GM20000 (cell line): Measurements from ENCODE around the gene ACAT2.
"Not testable (repeated sequence)": the region's sequence is repeated elsewhere in the genome, so short reads cannot be mapped to it uniquely, and the experiment has no call there.

Experiments
- DNase-seq: peaks from one replicate; pipeline ENCODE4 v3.0.0; 2012; ENCODE audit warnings: low spot score
- TF ChIP-seq, protein P1 (sequence below): IDR thresholded peaks from 2 replicates; pipeline ENCODE4 v1.5.1; 2012; ENCODE audit warnings: mild to moderate bottlenecking, control low read depth; ENCODE audit errors: extremely low read depth, missing control alignments

ACAT2 gene

DNA sequence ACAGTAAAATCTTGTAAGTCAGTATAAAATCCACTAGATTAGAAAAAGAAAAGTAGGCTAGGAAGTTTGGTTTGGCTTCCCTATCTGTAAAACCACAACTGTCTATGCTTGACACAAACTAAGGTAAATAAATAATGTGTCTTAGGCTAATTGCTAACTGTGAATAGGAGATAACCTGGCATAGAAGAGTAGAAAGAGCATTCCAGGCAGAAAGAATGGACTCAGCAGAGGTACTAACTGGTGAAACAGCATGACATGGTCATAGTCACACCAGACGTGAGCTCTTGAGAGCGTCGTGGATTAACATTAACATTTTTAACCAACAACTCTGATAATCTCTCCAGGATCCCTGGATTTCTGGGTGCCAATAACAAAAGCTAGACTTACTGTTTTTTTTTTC lies 43.2 kb upstream of the ACAT2 start:
- TF ChIP-seq, protein P1, sequence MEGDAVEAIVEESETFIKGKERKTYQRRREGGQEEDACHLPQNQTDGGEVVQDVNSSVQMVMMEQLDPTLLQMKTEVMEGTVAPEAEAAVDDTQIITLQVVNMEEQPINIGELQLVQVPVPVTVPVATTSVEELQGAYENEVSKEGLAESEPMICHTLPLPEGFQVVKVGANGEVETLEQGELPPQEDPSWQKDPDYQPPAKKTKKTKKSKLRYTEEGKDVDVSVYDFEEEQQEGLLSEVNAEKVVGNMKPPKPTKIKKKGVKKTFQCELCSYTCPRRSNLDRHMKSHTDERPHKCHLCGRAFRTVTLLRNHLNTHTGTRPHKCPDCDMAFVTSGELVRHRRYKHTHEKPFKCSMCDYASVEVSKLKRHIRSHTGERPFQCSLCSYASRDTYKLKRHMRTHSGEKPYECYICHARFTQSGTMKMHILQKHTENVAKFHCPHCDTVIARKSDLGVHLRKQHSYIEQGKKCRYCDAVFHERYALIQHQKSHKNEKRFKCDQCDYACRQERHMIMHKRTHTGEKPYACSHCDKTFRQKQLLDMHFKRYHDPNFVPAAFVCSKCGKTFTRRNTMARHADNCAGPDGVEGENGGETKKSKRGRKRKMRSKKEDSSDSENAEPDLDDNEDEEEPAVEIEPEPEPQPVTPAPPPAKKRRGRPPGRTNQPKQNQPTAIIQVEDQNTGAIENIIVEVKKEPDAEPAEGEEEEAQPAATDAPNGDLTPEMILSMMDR = no peak
- no peak for DNase-seq

DNA sequence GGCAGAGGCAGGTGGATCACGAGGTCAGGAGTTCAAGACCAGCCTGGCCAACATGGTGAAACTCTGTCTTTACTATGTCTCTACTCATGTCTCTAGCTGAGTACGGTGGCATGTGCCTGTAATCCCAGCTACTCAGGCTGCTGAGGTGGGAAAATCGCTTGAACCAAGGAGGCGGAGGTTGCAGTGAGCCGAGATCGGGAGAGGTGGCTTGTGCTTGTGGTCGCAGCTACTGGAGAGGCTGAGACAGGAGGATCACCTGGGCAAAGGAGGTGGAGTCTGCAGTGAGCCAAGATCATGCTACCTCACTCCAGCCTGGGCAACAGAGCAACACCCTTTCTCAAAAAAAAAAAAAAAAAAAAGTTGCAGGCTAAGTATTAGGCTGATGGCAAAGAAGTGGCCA lies 42.6 kb upstream of the ACAT2 start:
- no peak for DNase-seq
- TF ChIP-seq, protein P1 = no peak

DNA sequence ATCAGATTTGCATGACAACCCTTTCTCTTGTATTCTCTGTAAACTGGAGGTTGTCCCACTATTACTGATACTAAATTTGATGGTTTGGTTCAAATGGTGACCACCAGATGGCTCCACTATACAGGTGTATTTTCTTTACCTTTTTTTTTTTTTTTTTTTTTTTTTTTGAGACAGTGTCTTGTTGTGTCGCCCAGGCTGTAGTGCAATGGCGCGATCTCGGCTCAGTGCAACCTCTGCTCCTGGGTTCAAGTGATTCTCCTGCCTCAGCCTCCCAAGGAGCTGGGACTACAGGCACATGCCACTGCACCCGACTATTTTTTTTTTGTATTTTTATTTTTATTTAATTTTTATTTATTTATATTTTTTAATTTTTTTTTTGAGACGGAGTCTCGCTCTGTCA lies 41.1 kb upstream of the ACAT2 start:
- TF ChIP-seq, protein P1 = no peak
- DNase-seq = peak; percentile 31

DNA sequence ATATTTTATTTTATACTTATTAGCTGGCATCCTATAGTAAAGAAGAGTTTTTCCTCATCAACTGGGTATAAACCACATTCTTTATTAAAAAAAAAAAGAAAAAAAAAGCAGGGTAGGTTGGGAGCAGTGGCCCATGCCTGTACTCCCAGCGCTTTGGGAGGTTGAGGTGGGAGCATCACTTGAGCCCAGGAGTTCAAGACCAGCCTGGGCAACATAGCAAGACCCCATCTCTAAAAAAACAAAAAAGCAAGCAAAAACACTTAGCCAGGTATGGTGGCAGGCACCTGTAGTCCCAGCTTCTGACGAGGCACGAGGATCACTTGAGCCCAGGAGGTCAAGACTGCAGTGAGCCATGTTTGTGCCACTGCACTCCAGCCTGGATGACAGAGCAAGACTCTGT lies 39.9 kb upstream of the ACAT2 start:
- not testable (repeated sequence) for DNase-seq

DNA sequence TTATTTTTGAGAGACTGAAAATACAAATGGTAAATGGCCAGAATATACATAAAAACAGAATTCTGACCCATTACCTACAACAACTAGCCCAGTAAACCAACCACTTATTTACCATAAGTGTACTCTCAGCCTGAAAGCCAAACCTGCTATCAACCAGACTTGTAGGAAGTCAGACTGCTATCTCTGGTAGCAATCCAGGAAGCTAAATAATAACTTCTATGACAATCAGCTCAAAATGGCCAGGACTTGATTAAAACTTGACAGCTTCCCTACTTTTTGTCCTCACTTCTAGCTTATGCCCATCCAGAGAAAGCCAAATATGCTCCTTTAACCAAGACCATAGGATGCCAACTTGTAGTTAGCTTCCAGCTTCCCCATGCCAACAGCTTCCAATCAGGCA lies 39.2 kb upstream of the ACAT2 start:
- no peak for DNase-seq
- TF ChIP-seq, protein P1 = no peak

DNA sequence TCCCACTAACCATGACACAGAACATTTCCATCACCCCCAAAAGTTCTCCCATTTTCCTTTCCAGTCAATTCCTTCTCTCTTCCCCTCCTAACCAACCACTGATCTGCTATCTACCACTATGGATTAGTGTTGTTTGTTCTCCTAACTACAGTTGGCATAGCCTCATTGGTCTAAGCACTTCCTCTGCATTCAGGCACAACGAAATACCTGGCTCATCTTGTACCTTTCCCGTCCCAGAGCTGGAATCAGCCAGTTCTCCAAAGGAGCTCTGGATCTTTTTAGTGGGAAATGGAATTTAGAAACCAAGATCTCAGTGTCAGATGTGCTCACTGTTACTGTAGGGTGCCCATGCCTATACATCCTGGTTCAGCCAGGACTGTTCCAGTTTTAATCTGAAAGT lies 38.6 kb upstream of the ACAT2 start:
- TF ChIP-seq, protein P1 = no peak
- no peak for DNase-seq

DNA sequence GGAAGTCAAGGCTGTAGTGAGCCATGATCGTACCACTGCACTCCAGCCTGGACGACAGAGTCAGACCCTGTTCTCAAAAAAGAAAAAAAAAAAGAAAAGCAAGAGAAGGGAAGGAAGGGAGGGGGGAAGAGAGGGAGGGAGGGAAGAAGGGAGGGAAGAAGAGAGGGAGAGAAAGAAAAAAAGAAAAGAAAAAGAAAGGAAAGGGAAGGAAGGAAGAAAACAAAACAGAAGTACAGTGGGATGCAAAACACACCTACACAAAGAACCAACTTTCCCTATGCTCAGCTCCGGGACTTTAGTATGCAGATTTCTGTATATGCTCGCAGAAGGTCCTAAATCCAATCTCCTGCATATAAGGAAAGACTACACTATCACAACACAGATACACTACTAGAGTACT lies 37.1 kb upstream of the ACAT2 start:
- TF ChIP-seq, protein P1 = no peak
- no peak for DNase-seq

DNA sequence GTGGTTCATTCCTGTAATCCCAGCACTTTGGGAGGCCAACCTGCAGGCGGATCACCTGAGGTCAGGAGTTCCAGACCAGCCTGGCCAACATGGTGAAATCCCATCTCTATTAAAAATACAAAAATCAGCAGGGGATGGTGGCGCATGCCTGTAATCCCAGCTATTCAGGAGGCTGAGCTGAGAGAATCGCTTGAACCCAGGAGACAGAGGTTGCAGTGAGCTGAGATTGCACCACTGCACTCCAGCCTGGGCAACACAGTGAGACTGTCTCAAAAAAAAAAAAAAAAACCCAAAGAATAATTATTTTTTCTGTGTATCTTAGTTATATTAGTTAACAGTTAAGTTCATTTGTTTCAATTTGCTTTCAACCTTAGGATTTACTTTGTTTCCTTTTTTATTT lies 36.6 kb upstream of the ACAT2 start:
- DNase-seq = not testable (repeated sequence)

DNA sequence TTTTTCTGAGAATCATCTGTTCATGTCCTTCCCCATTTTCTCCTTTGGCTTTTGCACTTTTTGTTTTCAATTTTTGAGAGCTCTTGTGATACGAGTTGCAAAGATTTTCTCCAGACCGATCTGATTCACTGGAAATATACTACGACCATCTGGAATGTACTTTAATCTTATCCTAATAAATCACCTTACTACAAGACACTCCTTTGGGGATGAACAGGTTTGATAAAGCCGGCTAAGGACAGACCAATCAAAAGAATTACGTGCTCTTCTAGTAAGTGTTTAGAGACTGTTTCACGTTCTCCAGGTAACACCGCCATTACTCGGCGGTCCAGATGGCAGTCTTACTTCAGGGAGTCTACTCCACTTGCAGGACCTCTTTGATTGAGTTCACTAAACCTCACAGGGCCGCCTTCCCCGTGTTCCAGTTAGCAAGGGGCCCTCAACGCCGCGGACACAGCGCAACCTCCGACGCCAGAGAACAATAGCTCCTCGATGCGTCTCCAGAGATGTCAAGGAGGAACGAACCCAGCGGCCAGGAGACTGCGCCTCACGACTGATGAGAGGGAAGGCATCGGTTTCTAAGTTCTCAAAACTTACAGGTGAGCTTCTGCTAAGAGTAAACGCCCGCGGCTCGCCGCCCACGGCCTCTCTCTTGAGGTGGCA lies 35.5 kb upstream of the ACAT2 start:
- TF ChIP-seq, protein P1 = no peak
- DNase-seq = no peak
